Uterus (tissue), 2 donors: ENCODE data around the gene GASK1B.

Source experiments
- POLR2A ChIP-seq, 2 donors: fragments of 450-650 bp; IDR thresholded peaks; one replicate each; pipeline ENCODE4 v1.6.1; 2016; ENCODE audit warnings: antibody characterized with exemption in 2 of 2, mild to moderate bottlenecking in 1 of 2, moderate library complexity in 1 of 2
- TF ChIP-seq, protein P1 (sequence below), 4 experiments: fragments of 200-600 bp in 2 of 4; fragments of 450-650 bp in 2 of 4; sonication (generic) in 2 of 4; IDR thresholded peaks; one replicate each; pipeline ENCODE4 v1.5.1; 2016 to 2019; ENCODE audit warnings: antibody characterized with exemption in 4 of 4, mild to moderate bottlenecking in 2 of 4, moderate library complexity in 1 of 4

- TF ChIP-seq, protein P1, sequence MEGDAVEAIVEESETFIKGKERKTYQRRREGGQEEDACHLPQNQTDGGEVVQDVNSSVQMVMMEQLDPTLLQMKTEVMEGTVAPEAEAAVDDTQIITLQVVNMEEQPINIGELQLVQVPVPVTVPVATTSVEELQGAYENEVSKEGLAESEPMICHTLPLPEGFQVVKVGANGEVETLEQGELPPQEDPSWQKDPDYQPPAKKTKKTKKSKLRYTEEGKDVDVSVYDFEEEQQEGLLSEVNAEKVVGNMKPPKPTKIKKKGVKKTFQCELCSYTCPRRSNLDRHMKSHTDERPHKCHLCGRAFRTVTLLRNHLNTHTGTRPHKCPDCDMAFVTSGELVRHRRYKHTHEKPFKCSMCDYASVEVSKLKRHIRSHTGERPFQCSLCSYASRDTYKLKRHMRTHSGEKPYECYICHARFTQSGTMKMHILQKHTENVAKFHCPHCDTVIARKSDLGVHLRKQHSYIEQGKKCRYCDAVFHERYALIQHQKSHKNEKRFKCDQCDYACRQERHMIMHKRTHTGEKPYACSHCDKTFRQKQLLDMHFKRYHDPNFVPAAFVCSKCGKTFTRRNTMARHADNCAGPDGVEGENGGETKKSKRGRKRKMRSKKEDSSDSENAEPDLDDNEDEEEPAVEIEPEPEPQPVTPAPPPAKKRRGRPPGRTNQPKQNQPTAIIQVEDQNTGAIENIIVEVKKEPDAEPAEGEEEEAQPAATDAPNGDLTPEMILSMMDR (IDR thresholded peaks at IDR 0.05): peak; percentile 56 to 72 (median 68)
- peak; percentile 19 to 38 for TF ChIP-seq POLR2A (IDR thresholded peaks at IDR 0.05)
These were observed 1.9 kb downstream of the GASK1B start for GRCh38 chr4:158170691-158171561.
